GM12892 (cell line): Measurements from ENCODE around the gene RRAS.
A peak's percentile ranks its signal among the peaks of the same experiment; 100 is the strongest.

Experiments
- DNase-seq: peaks from one replicate; pipeline ENCODE4 v3.0.0; 2011; ENCODE audit not compliant: insufficient read length
- FAIRE-seq: peaks from 2 replicates; lab custom pipeline; 2011; peaks lifted over from hg19 to GRCh38; lab: Jason Lieb, UNC
- POLR2A ChIP-seq: IDR thresholded peaks from 2 replicates; pipeline ENCODE4 v1.6.1; 2011; ENCODE audit warnings: low read depth, low read length, control low read depth
- POLR2AphosphoS5 ChIP-seq: IDR thresholded peaks from 2 replicates; pipeline ENCODE4 v1.6.1; 2011; ENCODE audit warnings: low read depth, low read length, control low read depth
- TAF1 ChIP-seq: IDR thresholded peaks from 2 replicates; pipeline ENCODE4 v1.6.1; 2011; ENCODE audit warnings: low read depth, mild to moderate bottlenecking, control low read depth, low read length, borderline replicate concordance

The RRAS gene

GRCh38 chr19:49658566-49659442 lies 18.9 kb upstream of the RRAS start:
- FAIRE-seq (no peak), DNase-seq (no peak)

GRCh38 chr19:49658139-49658517 lies 18.2 kb upstream of the RRAS start:
- DNase-seq (no peak), FAIRE-seq (no peak)
- TF ChIP-seq POLR2A (no peak), POLR2AphosphoS5 (no peak), TAF1 (no peak)

More at GRCh38 chr19:49658566-49659442, 18.9 kb upstream of the RRAS start:
- TF ChIP-seq POLR2AphosphoS5 (no peak), POLR2A (peak; percentile 13; the same call in 1 of the 2 replicates)

DNA sequence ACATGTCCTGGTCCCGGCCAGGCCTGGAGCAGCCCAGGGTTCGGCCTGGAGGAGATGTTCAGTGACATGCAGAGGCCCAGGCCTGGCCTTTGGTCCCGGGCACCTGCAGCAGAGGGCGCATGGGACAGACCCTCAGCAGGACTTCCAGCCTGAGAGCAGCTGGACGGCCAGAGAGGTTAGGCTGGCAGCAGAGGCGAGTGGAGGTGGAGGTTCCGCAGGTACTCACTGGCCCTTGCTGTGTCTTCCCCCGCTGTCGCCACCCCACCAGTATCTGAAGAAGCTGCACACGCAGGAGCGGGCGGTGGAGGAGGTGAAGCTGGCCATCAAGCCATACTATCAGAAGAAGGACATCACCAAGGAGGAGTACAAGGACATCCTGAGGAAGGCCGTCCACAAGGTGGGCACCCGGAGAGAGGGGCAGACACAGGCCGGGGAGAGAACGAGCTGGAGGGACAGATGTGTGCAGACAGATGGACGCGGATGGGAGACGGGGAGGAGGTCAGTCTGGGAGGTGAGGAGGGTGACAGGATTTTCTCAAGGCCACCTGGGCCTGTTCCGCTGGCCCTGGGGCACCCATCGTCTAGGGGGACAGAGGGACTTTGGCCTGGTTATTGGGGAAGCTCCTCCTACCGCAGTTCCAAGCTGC lies 17.7 kb upstream of the RRAS start:
- DNase-seq: no peak
- no peak for FAIRE-seq
- no peak for TF ChIP-seq POLR2A
- TF ChIP-seq POLR2AphosphoS5: no peak
- no peak for TF ChIP-seq TAF1

DNA sequence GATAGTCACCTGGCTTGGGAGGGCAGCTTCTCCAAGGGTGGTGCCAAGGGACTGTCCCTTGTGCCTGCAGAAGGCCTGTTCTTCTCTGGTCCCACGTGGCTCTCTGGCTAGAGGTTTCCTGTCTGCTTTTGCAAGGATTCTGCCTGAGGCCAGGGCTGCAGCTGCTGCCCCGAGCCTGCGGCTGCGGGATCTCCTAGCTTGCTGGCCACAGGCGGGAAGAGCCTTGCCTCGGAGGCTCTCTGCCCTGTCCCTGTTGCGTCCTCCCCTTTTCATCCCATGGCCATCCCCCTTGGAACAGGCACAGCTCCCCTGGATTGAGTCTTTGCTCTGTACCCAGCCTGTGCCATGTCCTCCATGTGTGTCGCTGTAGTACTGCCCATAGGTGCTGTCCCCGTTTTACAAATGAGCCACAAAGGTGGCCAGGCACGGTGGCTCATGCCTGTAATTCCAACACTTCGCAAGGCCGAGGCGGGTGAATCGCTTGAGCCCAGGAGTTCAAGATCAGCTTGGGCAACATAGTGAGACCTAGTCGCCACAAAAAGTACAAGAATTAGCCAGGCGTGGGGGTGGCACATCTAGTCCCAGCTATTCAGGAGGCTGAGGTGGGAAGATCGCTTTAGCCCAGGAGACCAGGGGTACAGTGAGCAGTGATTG lies 16.6 kb upstream of the RRAS start:
- no peak for TF ChIP-seq POLR2AphosphoS5
- no peak for FAIRE-seq
- no peak for DNase-seq

DNA sequence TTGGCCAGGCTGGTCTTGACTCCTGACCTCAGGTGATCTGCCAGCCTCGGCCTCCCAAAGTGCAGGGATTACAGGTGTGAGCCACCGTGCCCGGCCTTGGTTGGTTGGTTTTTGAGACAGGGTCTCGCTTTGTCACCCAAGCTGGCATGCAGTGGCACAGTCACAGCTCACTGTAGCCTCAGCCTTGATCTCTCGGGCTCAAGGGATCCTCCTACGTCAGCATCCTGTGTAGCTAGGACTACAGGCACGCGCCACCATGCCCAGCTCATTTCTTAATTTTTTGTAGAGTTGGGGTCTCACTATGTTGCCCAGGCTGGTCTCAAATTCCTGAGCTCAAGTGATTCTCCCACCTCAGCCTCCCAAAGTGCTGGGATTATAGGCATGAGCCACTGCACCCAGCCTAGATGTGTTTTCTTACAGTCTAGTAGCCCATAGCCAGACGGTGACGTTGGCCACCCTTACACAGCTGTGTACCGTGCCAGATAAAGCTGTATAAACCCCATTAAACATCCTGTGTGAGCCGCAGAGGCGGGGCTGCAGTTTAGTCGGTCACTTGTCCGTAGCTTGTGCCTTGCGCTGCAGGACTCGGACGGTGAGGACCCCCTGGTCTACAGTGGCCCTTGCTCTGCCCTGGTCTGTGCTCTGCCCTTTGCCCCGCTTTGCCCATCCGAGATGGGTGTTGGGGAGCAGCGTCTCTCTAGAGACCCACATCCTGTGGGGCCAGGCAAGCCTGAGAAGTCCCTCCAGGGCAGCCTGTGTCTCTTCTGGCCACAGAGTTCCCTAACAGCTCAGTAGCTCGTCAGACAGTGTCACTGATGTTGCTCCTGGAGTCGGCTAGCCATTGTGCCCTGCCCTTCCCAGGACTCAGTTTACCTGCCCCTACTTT lies 15.9 kb upstream of the RRAS start:
- DNase-seq (no peak), FAIRE-seq (no peak)
- TF ChIP-seq POLR2AphosphoS5: no peak
- no peak for TF ChIP-seq TAF1
- TF ChIP-seq POLR2A: no peak

DNA sequence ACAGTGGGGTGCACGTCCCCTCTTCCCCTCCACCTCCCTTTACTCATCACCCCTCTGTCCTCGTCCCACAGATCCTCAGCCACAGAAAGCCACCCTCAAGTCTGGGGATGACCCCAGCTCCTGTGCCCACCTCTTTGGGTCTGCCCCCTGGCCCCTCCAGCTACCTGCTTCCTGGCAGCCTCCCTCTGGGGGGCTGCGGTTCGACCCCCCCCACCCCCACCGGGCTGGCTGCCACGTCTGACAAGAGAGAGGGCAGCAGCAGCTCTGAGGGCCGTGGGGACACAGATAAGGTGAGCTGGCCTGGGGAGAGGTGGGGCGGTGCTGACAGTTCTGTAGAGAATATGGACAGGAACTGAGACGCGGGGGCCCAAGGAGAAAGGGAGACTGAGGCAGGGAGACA lies 14.6 kb upstream of the RRAS start:
- TF ChIP-seq POLR2AphosphoS5 (no peak), TAF1 (no peak), POLR2A (no peak)
- FAIRE-seq: no peak

DNA sequence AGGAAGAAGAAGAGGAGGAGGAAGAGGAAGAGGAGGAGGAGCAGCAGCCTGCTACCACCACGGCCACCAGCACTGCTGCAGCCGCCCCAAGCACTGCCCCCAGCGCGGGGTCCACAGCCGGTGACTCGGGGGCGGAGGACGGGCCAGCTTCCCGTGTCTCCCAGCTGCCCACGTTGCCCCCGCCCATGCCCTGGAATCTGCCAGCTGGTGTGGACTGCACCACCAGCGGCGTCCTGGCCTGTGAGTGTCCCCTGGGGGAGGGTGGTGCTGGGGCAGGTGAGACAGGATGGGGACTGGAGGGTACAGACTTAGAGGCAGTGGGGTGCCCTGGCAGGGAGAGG lies 13.5 kb upstream of the RRAS start:
- FAIRE-seq (no peak), DNase-seq (no peak)
- no peak for TF ChIP-seq POLR2AphosphoS5
- no peak for TF ChIP-seq TAF1
- TF ChIP-seq POLR2A: no peak

More for the DNA sequence above, 14.6 kb upstream of the RRAS start:
- DNase-seq: no peak

GRCh38 chr19:49652551-49653465 lies 12.9 kb upstream of the RRAS start:
- TF ChIP-seq POLR2AphosphoS5 (no peak), POLR2A (no peak), TAF1 (no peak)
- no peak for FAIRE-seq
- no peak for DNase-seq

GRCh38 chr19:49651820-49652550 lies 12.0 kb upstream of the RRAS start:
- FAIRE-seq: no peak
- no peak for DNase-seq
- TF ChIP-seq POLR2AphosphoS5 (no peak), TAF1 (no peak)

DNA sequence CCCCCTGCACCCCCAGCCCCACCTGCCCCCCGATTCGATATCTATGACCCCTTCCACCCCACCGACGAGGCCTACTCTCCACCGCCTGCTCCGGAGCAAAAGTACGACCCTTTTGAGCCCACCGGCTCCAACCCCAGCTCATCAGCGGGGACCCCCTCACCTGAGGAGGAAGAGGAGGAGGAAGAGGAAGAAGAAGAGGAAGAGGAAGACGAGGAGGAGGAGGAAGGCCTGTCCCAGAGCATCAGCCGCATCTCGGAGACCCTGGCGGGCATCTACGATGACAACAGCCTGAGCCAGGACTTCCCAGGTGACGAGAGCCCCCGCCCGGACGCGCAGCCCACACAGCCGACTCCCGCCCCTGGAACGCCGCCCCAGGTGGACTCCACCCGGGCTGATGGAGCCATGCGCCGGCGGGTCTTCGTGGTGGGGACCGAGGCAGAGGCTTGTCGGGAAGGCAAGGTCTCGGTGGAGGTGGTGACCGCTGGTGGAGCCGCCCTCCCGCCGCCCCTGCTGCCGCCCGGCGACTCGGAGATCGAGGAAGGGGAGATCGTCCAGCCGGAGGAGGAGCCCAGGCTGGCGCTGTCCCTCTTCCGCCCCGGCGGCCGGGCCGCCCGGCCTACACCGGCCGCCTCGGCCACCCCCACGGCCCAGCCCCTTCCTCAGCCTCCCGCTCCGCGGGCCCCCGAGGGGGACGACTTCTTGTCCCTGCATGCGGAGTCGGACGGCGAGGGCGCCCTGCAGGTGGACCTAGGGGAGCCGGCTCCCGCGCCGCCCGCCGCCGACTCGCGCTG lies 11.3 kb upstream of the RRAS start:
- no peak for TF ChIP-seq POLR2A
- no peak for TF ChIP-seq POLR2AphosphoS5
- no peak for TF ChIP-seq TAF1
- no peak for FAIRE-seq
- DNase-seq: no peak
